T follicular helper cell (primary cell): ENCODE results near the gene SMAD3.
A peak's percentile ranks its signal among the peaks of the same experiment; 100 is the strongest.

Experiments
- DNase-seq: peaks from one replicate; pipeline ENCODE4 v3.0.0-alpha.2; 2020; ENCODE audit warnings: low read depth

Gene SMAD3

GRCh38 chr15:67097930-67098740, 32.7 kb downstream of the SMAD3 start:
- peak; percentile 31 for DNase-seq

DNA sequence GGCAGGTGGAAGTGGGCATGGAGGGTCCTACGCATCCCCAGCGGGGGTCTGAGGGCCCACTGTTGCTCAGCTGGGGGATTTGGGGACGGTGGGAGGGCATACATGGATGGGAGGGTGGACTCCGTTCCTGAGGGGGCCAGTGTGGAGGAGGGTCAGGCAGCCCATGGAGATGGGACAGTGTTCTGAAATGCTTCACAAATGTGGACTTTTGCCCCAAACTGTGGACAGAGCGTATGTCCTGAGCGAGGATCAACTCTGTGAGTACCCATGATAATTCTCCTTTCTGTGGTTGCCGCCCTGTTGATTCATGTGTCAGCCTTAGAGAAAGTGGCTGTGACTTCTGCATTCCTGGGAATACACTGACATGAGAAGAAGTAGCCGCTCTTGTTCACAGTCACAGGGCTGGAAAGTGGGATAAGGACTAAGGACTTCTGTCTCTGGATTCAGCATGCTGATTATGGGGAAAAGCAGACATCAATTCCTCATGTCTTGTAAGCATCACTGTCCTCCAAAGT, 33.4 kb downstream of the SMAD3 start:
- DNase-seq = no peak

DNA sequence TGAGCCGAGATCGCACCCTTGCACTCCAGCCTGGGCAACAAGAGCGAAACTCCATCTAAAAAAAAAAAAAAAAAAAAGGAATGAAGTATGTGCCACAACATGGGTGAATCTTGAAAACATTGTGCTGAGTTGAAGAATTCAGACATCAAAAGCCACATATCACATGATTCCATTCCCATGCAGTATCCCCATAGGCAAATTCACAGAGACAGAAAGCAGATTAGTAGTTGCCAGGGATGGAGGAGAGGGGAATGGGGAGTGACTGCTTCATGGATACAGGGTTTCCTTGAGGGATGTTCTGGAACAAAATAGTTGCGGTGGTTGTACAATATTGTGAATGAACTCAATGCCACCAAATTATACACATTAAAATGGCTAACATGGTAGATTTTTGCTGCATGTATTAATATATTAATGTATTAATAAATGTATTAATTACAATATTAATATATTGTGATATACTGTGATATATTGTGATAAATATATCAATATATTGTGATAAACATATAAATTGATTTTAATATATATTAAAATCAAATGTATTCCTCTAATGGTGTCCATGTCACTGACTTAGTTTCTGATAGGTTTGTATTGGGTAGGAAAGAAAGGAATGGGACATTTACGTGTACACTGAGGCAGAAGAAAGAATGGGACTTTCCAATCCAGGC, 34.9 kb downstream of the SMAD3 start:
- no peak for DNase-seq

- DNase-seq = no peak
These were observed 35.6 kb downstream of the SMAD3 start for GRCh38 chr15:67100801-67101581.

DNA sequence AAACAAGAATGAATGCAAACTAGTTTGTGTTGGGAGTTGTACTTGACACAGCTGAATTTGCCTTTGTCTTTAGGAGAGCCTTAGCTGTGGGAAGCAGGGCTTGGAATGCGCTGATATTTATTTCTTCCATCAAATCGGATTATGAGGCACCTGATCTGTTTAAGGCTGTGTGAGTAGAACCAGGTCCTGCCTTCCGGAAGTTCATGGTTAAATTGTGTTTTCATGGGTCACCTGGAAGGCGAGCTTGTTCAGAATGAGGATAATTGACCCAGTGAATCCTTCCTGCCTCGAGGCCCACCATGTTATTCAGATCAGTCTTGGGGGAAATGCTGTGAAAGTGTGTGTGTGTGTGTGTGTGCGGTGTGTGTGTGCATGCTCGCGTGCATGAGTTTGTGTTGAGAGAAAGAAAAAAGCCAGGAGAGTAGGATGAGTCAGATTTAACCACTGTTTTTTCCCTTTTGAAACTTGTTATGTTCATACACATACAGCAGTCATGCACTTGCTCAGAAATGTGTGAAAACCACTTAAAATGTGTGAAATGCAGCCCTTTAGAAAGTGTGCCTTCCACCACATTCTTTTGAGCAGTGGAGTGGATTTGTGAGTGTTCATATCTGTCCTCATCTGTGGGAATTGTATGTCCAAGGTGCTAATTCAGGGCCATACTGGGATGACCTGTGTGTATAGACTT, 36.7 kb downstream of the SMAD3 start:
- DNase-seq = no peak

- DNase-seq = no peak
These were observed 37.2 kb downstream of the SMAD3 start for GRCh38 chr15:67102599-67102929.

DNA sequence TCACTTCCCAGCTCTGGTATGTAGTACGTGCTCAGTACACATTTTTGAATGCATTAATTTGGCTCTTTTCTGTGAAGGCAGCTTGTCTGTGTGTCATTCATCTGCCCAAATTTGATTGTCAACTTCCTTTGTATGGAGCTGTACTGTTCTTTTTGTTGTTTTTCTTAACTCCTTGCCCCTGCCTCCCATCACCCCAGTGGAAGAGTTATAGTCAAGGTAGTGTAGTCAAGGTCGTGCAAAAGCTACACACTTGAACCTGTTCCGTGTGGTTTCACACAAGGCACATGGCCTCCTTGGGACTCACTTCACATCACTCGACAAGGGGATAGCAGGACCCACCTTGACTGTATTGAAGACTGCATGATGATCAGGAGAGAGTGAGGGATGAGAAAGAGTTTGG, 37.6 kb downstream of the SMAD3 start:
- DNase-seq = no peak

GRCh38 chr15:67103432-67103831, 38.0 kb downstream of the SMAD3 start:
- no peak for DNase-seq

GRCh38 chr15:67103869-67104268, 38.5 kb downstream of the SMAD3 start:
- peak; percentile 24 for DNase-seq

DNA sequence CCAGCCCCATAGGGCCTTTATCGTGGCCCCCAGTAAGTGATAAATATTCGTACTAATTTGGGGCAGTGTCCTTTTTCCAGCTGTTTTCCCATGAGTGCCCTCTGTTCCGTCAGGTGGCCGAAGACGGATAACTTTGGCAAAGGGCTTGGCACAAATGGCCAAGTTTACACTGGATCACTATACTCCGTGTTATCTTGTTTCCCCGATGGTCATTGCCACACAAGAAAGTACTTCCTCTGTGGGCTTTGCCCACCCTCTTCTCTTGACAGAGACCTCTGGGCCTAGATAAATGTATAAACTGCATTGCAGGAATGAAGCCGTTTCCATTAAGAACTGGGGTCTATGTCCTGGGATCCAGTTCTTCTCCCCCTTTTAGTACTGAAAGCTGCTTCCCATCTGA, 39.1 kb downstream of the SMAD3 start:
- DNase-seq = no peak

- DNase-seq = no peak
These were observed 39.9 kb downstream of the SMAD3 start for GRCh38 chr15:67105065-67105951.

- no peak for DNase-seq
These were observed 40.8 kb downstream of the SMAD3 start for GRCh38 chr15:67105991-67106763.

GRCh38 chr15:67106764-67107013, 41.3 kb downstream of the SMAD3 start:
- DNase-seq = no peak

DNA sequence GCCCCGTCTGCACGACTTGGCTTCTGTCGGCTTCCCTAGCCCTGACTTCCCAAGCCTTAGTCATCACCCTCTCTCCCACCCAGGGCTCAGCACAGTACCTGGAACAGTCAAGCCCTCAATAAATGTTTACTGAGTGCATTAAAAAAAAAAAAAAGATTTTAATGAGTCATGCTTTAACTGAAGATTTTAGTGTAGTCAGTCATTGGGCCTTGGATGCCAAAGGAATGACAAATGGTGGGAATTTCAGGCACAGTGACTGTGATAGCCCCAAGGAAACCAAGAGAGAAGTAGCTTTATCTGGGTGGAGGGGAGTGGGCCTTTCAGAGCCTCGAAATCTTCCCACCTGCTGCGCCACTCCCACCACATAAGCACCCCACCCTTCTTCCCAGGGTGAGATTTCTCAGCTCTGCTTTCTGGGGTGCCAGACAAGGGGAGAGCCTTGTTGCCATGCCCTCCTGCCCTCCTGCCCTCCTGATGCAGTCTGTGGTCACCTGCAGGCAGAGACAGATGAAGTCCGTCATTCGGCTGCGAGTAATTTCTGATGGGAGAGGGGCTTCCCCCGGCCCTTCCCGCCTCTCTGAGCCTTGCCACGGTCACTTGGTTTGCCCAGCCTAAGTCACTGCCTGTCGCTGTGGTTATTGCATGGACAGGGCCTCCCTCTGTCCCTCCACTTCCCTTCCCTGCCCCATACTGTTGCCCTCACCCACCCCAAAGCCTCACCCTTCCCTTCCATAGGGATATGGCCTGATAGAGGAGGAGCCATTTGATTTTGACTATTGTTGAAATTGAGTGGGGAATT, 41.8 kb downstream of the SMAD3 start:
- no peak for DNase-seq

GRCh38 chr15:67108122-67108961, 42.9 kb downstream of the SMAD3 start:
- DNase-seq = no peak

DNA sequence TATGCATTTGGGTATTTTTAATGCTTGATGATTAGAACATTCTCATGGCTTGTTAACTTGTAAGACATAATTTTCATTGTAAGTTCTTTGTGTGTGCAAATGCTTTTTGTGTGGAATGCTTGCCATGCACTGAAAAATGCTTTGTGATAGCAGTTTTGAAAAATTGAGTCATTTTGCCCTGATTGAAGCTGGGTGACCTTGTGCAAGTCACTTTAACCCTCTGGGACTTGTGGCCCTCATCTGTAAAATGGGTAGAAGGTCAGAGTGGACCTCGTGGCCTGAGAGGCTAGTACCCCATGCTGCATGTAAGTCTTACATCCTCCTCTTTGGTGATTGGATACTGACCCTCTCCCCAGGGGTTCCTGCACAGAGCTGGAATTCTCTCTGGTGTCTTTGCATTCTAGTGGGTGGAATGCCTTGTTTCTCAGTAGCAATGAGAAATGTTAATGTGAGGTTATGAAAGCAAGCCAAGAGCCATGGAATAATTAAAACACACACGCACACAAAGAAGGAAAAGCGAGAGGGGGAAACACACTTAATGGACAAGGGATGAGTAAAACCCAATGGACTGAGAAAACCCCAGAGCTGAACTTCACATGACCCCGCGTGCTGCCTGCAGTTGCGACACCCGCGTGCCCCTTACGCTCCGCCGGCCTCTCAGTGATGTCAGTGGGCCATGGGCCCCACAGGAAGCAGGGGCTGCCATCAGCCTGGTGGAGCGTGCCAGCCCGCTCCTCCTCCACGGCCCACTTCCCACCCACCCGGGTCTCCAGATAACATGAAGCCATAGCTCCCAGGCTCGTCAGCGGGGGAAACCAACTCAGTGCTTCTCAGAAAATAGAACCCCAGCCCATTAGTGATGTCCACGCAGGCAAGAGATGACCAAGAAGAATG, 44.0 kb downstream of the SMAD3 start:
- no peak for DNase-seq

DNA sequence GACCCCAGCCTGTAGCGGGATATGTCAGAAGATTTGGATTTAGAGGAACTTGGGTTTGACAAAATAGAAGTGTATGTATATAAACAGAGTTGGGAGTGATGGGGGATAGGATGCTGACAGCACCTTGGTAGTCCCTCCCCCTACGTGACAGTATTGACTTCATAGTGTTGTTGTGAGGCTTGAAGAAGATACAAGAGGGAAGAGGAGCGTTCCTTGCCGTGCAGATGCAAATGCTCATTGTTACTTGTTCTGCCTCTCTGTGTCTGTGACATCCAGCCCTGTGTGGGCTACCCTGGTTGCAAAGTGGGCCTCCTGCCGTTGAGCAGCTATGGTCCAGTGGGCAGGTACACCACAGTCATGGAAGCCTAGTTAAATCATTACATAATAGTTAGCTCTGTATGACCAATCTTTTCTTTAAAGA, 45.0 kb downstream of the SMAD3 start:
- DNase-seq = no peak
